Neural progenitor cell (in vitro differentiated cells): ENCODE data around the gene RIPK4.

Experiments
- EZH2 ChIP-seq: fragments of 200-600 bp; sonication (generic); IDR thresholded peaks from 2 replicates; pipeline ENCODE4 v1.6.1; 2017; ENCODE audit warnings: antibody characterized with exemption, mild to moderate bottlenecking, moderate library complexity
- TF ChIP-seq, protein P1 (sequence below): fragments of 200-600 bp; sonication (generic); IDR thresholded peaks from 2 replicates; pipeline ENCODE4 v1.5.1; 2017; ENCODE audit warnings: antibody characterized with exemption, mild to moderate bottlenecking

- TF ChIP-seq, protein P1, sequence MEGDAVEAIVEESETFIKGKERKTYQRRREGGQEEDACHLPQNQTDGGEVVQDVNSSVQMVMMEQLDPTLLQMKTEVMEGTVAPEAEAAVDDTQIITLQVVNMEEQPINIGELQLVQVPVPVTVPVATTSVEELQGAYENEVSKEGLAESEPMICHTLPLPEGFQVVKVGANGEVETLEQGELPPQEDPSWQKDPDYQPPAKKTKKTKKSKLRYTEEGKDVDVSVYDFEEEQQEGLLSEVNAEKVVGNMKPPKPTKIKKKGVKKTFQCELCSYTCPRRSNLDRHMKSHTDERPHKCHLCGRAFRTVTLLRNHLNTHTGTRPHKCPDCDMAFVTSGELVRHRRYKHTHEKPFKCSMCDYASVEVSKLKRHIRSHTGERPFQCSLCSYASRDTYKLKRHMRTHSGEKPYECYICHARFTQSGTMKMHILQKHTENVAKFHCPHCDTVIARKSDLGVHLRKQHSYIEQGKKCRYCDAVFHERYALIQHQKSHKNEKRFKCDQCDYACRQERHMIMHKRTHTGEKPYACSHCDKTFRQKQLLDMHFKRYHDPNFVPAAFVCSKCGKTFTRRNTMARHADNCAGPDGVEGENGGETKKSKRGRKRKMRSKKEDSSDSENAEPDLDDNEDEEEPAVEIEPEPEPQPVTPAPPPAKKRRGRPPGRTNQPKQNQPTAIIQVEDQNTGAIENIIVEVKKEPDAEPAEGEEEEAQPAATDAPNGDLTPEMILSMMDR = no peak
- TF ChIP-seq EZH2 = no peak
Measured at GRCh38 chr21:41801321-41802197, 34.7 kb upstream of the RIPK4 start.
